Measurements from ENCODE around the gene KLHL18.

The KLHL18 gene

GRCh38 chr3:47282424-47283192 is at the start of gene KLHL18, which contains the start of gene KIF9:
Gene KLHL18 (plus strand): TSS chr3:47282944. CDS start chr3:47282966, 22 bp downstream.
Gene KIF9 (minus strand): TSS chr3:47282799. CDS start chr3:47277374, 5,425 bp downstream.
- Histone ChIP-seq H3K4me3 (ENCODE audit: low read depth, low read length, poor library complexity, severe bottlenecking) (peak within 1 kb of the TSS; percentile 76), H3K9me3 (ENCODE audit: low read length) (no peaks in the 10 kb centered on the region), H3K79me2 (ENCODE audit: insufficient read depth, low read length) (peaks cover 32% of the 10 kb centered on the region), H3K4me2 (ENCODE audit: low read length) (peak within 1 kb of the TSS; percentile 86), H3K36me3 (ENCODE audit: insufficient read depth, low read length) (peaks cover 14% of the 10 kb centered on the region; the same call in 1 of the 2 replicates), H3K9ac (ENCODE audit: low read length) (peak within 1 kb of the TSS; percentile 83), H3F3A (ENCODE audit: insufficient read depth, low read length) (no peaks in the 10 kb centered on the region), H3K9me2 (ENCODE audit: low read depth, low read length) (no peaks in the 10 kb centered on the region), H3K4me1 (ENCODE audit: insufficient read depth, low read length, severe bottlenecking) (peaks cover 44% of the 10 kb centered on the region), H3K27me3 (ENCODE audit: insufficient read depth, low read length) (no peaks in the 10 kb centered on the region), H4K20me1 (ENCODE audit: insufficient read depth, low read length) (no peaks in the 10 kb centered on the region), H3K27ac (ENCODE audit: low read depth, low read length, poor library complexity, severe bottlenecking) (peak within 1 kb of the TSS; percentile 86), H2AFZ (ENCODE audit: low read length) (no peak within 1 kb of the TSS)
- no peak for TF ChIP-seq CTCF (IDR thresholded peaks at IDR 0.05; ENCODE audit: low read length)
- no peak for TF ChIP-seq EZH2 (IDR thresholded peaks at IDR 0.05; ENCODE audit: borderline replicate concordance, low read length)

- Histone ChIP-seq H3K27ac (ENCODE audit: low read depth, low read length, poor library complexity, severe bottlenecking) (no peak overlapping the region), H3K4me3 (ENCODE audit: low read depth, low read length, poor library complexity, severe bottlenecking) (no peak overlapping the region), H3K9me3 (ENCODE audit: low read length) (no peaks in the 10 kb centered on the region), H3K4me1 (ENCODE audit: insufficient read depth, low read length, severe bottlenecking) (no peaks in the 10 kb centered on the region), H4K20me1 (ENCODE audit: insufficient read depth, low read length) (no peaks in the 10 kb centered on the region), H3K4me2 (ENCODE audit: low read length) (no peak overlapping the region), H3K79me2 (ENCODE audit: insufficient read depth, low read length) (no peaks in the 10 kb centered on the region), H3K27me3 (ENCODE audit: insufficient read depth, low read length) (no peaks in the 10 kb centered on the region), H3F3A (ENCODE audit: insufficient read depth, low read length) (no peaks in the 10 kb centered on the region), H3K9ac (ENCODE audit: low read length) (no peak overlapping the region), H3K9me2 (ENCODE audit: low read depth, low read length) (no peaks in the 10 kb centered on the region), H3K36me3 (ENCODE audit: insufficient read depth, low read length) (no peaks in the 10 kb centered on the region), H2AFZ (ENCODE audit: low read length) (no peak overlapping the region)
- TF ChIP-seq EZH2 (IDR thresholded peaks at IDR 0.05; ENCODE audit: borderline replicate concordance, low read length) (no peak), CTCF (IDR thresholded peaks at IDR 0.05; ENCODE audit: low read length) (no peak)
Observed at GRCh38 chr3:47238017-47238416, 44.7 kb upstream of the KLHL18 start.

- no peaks in the 10 kb centered on the region; the same call in 1 of the 2 replicates for H3K27me3 ChIP-seq (ENCODE audit: insufficient read depth, low read length)
- H2AFZ ChIP-seq (ENCODE audit: low read length), result no peak overlapping the region
- H3K27ac ChIP-seq (ENCODE audit: low read depth, low read length, poor library complexity, severe bottlenecking), result no peak overlapping the region
- no peaks in the 10 kb centered on the region for H3K9me2 ChIP-seq (ENCODE audit: low read depth, low read length)
- no peaks in the 10 kb centered on the region for H3K36me3 ChIP-seq (ENCODE audit: insufficient read depth, low read length)
- H3K79me2 ChIP-seq (ENCODE audit: insufficient read depth, low read length), result no peaks in the 10 kb centered on the region
- H3F3A ChIP-seq (ENCODE audit: insufficient read depth, low read length), result no peaks in the 10 kb centered on the region
- no peaks in the 10 kb centered on the region for H3K9me3 ChIP-seq (ENCODE audit: low read length)
- no peaks in the 10 kb centered on the region for H3K4me1 ChIP-seq (ENCODE audit: insufficient read depth, low read length, severe bottlenecking)
- no peak overlapping the region for H3K4me2 ChIP-seq (ENCODE audit: low read length)
- H4K20me1 ChIP-seq (ENCODE audit: insufficient read depth, low read length), result no peaks in the 10 kb centered on the region
- H3K9ac ChIP-seq (ENCODE audit: low read length), result no peak overlapping the region
- H3K4me3 ChIP-seq (ENCODE audit: low read depth, low read length, poor library complexity, severe bottlenecking), result no peak overlapping the region
- TF ChIP-seq CTCF (IDR thresholded peaks at IDR 0.05; ENCODE audit: low read length) (no peak), EZH2 (IDR thresholded peaks at IDR 0.05; ENCODE audit: borderline replicate concordance, low read length) (no peak)
Observed at GRCh38 chr3:47239929-47240328, 42.8 kb upstream of the KLHL18 start.
